Measurements from ENCODE around the gene GVQW3. TPM values are rescaled to one million over a fixed set of nuclear protein-coding genes. Genes with fewer than 3 reads are reported as not detected.
"Not testable (repeated sequence)": the region's sequence is repeated elsewhere in the genome, so short reads cannot be mapped to it uniquely, and the experiment has no call there.

GVQW3 gene
- polyA plus RNA-seq, 1 experiment, result 1.2 TPM

- ChIA-PET POLR2A (no interaction called here), CTCF (no interaction called here)
- DNase-seq (ENCODE audit: low read depth), result no peak
- Histone ChIP-seq H3K36me3 (ENCODE audit: control insufficient read depth, insufficient read depth, low read length) (no peaks in the 10 kb centered on the region), H3K4me3 (ENCODE audit: low read depth, low read length) (no peak overlapping the region), H3K27me3 (ENCODE audit: control insufficient read depth, insufficient read depth, low read length) (no peaks in the 10 kb centered on the region)
- TF ChIP-seq CTCF (IDR thresholded peaks at IDR 0.05; ENCODE audit: insufficient read depth, low read depth, low read length), result no peak
These were observed 11.7 kb downstream of the GVQW3 start for GRCh38 chr11:76392870-76393269.

GRCh38 chr11:76394411-76394810, 13.3 kb downstream of the GVQW3 start:
- CTCF ChIA-PET, result interaction anchor here (1.1 kb wide), 1 partner anchor 17 kb away, joined by 4 read pairs; no protein-coding TSS in a partner anchor
- no peak for TF ChIP-seq CTCF (IDR thresholded peaks at IDR 0.05; ENCODE audit: insufficient read depth, low read depth, low read length)
- no peak for DNase-seq (ENCODE audit: low read depth)
- Histone ChIP-seq H3K27me3 (ENCODE audit: control insufficient read depth, insufficient read depth, low read length) (no peaks in the 10 kb centered on the region), H3K36me3 (ENCODE audit: control insufficient read depth, insufficient read depth, low read length) (no peaks in the 10 kb centered on the region), H3K4me3 (ENCODE audit: low read depth, low read length) (no peak overlapping the region)
- POLR2A ChIA-PET, result no interaction called here

GRCh38 chr11:76395296-76395695, 14.2 kb downstream of the GVQW3 start:
- Histone ChIP-seq H3K36me3 (ENCODE audit: control insufficient read depth, insufficient read depth, low read length) (no peaks in the 10 kb centered on the region), H3K27me3 (ENCODE audit: control insufficient read depth, insufficient read depth, low read length) (no peaks in the 10 kb centered on the region), H3K4me3 (ENCODE audit: low read depth, low read length) (no peak overlapping the region)
- no peak for DNase-seq (ENCODE audit: low read depth)
- ChIA-PET POLR2A (no interaction called here), CTCF (no interaction called here)
- TF ChIP-seq CTCF (IDR thresholded peaks at IDR 0.05; ENCODE audit: insufficient read depth, low read depth, low read length), result no peak

- no peak for DNase-seq (ENCODE audit: low read depth)
- TF ChIP-seq CTCF (IDR thresholded peaks at IDR 0.05; ENCODE audit: insufficient read depth, low read depth, low read length), result no peak
- Histone ChIP-seq H3K27me3 (ENCODE audit: control insufficient read depth, insufficient read depth, low read length) (no peaks in the 10 kb centered on the region), H3K36me3 (ENCODE audit: control insufficient read depth, insufficient read depth, low read length) (no peaks in the 10 kb centered on the region), H3K4me3 (ENCODE audit: low read depth, low read length) (no peak overlapping the region)
- ChIA-PET CTCF (interaction anchor here (0.6 kb wide), 1 partner anchor 642 kb away, joined by 3 read pairs; no protein-coding TSS in a partner anchor), POLR2A (no interaction called here)
These were observed 16.3 kb downstream of the GVQW3 start for GRCh38 chr11:76397383-76397782.

GRCh38 chr11:76400967-76401366, 19.8 kb downstream of the GVQW3 start:
- no peak for TF ChIP-seq CTCF (IDR thresholded peaks at IDR 0.05; ENCODE audit: insufficient read depth, low read depth, low read length)
- no peaks in the 10 kb centered on the region for H3K36me3 ChIP-seq (ENCODE audit: control insufficient read depth, insufficient read depth, low read length)
- no peak for DNase-seq (ENCODE audit: low read depth)
- no peaks in the 10 kb centered on the region for H3K27me3 ChIP-seq (ENCODE audit: control insufficient read depth, insufficient read depth, low read length)
- ChIA-PET POLR2A (interaction anchor here (0.6 kb wide), 1 partner anchor 520 kb away, joined by 17 read pairs; no protein-coding TSS in a partner anchor), CTCF (no interaction called here)
- no peak overlapping the region for H3K4me3 ChIP-seq (ENCODE audit: low read depth, low read length)

GRCh38 chr11:76401484-76401883, 20.4 kb downstream of the GVQW3 start:
- H3K4me3 ChIP-seq (ENCODE audit: low read depth, low read length); H3K36me3 ChIP-seq (ENCODE audit: control insufficient read depth, insufficient read depth, low read length); POLR2A ChIA-PET; H3K27me3 ChIP-seq (ENCODE audit: control insufficient read depth, insufficient read depth, low read length); DNase-seq (ENCODE audit: low read depth); CTCF ChIA-PET: not testable (repeated sequence)
